Stimulated activated CD8-positive, alpha-beta memory T cell treated with anti-CD3 and anti-CD28 coated beads, Interleukin-15, amount 100 ng/mL, for 48 hours (primary cell): ENCODE measurements around the gene VEGFD.
A peak's percentile ranks its signal among the peaks of the same experiment; 100 is the strongest.

Experiments used
- DNase-seq, 2 donors: peaks; one replicate each; pipeline ENCODE4 v3.0.0-alpha.2; 2020; ENCODE audit warnings: low read depth in 2 of 2

VEGFD gene

DNA sequence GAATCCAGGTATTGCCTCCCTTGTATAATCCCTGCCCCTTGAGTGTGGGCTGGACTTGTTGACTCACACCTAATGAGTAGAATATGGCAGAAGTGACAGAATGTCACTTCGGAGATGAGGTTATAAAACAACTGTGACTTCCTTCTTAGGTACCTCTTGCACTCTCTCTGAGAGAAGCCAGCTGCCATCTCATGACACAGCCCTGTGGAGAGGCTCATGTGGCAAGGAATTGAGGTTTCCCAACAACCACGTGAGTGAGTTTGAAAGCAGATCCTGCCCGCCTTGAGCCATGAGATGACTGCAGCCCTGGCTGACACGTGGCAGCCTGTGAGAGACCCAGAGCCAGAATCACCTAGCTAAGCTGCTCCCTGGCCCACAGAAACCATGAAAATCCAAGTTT, 82.3 kb downstream of the VEGFD start:
- peak; percentile 2 to 25 for DNase-seq

GRCh38 chrX:15299941-15300851, 84.0 kb downstream of the VEGFD start:
- no peak for DNase-seq

DNA sequence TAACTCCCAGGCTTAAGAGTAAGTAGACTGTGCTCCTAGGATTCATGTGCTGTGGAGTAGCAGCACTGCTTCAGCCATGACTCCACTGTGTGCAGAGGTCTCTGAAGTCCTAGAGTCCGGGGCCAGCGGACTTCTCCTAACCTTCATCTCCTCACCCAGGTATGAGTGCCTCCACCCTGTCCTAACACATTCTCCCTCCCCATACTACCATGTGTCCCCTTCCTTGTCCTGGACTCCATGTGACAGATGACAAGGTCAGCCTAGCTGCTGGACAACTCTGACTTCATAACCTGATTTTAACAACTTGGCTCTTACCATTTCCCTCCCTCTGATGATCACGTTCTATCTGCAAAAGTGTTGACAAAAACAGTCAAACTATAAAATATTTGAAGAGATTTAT, 85.4 kb downstream of the VEGFD start:
- no peak for DNase-seq

DNA sequence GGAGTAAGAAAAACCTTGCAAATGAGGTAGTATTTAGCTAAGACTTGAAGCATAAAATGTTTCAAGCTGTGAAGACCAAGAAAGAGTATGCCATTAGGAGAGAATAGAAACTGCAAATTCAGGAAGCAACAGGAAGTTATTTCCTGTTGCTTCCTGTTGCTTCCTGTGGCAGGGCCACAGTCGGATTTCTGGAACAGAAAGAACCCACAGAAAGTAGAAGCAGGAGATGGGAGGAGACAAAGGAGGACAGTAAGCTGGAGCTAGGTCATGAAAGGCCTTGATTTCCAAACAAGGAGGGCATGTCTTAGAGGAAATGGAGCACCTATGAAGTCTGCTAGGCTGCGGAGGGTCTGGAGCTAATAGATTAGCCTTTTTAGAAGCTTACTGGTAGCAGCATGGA, 86.0 kb downstream of the VEGFD start:
- no peak for DNase-seq
